ENCODE data around the gene ARID1B.

GRCh38 chr6:156845454-156846155, 68.4 kb downstream of the ARID1B start:
- no peak for TF ChIP-seq CTCF (conservative IDR thresholded peaks at IDR 0.05; ENCODE audit: low read length)
- no peak for TF ChIP-seq EZH2phosphoT487 (IDR thresholded peaks at IDR 0.05; ENCODE audit: borderline replicate concordance, low read depth, low read length)

All from OCI-LY7 (cell line).